Measurements from ENCODE around the gene PRDM15.

Gene PRDM15

GRCh38 chr21:41868062-41868710 lies 11.0 kb downstream of the PRDM15 start:
- Histone ChIP-seq H3K9ac (ENCODE audit: low read depth, low read length) (no peak overlapping the region), H3K36me3 (ENCODE audit: insufficient read depth, low read length) (no peaks in the 10 kb centered on the region), H3K4me1 (ENCODE audit: insufficient read depth, low read length) (peaks cover 8% of the 10 kb centered on the region; the same call in 1 of the 2 replicates), H3K9me3 (ENCODE audit: control insufficient read depth, insufficient read depth, low read length) (no peaks in the 10 kb centered on the region)

GRCh38 chr21:41867313-41867712 lies 11.8 kb downstream of the PRDM15 start:
- no peak overlapping the region for H3K9ac ChIP-seq (ENCODE audit: low read depth, low read length)
- no peaks in the 10 kb centered on the region for H3K9me3 ChIP-seq (ENCODE audit: control insufficient read depth, insufficient read depth, low read length)
- peaks cover 10% of the 10 kb centered on the region; the same call in 1 of the 2 replicates for H3K4me1 ChIP-seq (ENCODE audit: insufficient read depth, low read length)
- H3K36me3 ChIP-seq (ENCODE audit: insufficient read depth, low read length), result no peaks in the 10 kb centered on the region

GRCh38 chr21:41866274-41866809 lies 12.8 kb downstream of the PRDM15 start:
- H3K4me1 ChIP-seq (ENCODE audit: insufficient read depth, low read length), result peaks cover 15% of the 10 kb centered on the region; the same call in 1 of the 2 replicates
- H3K36me3 ChIP-seq (ENCODE audit: insufficient read depth, low read length), result no peaks in the 10 kb centered on the region
- H3K9me3 ChIP-seq (ENCODE audit: control insufficient read depth, insufficient read depth, low read length), result no peaks in the 10 kb centered on the region
- no peak overlapping the region for H3K9ac ChIP-seq (ENCODE audit: low read depth, low read length)

GRCh38 chr21:41865002-41865777 lies 14.0 kb downstream of the PRDM15 start:
- Histone ChIP-seq H3K36me3 (ENCODE audit: insufficient read depth, low read length) (no peaks in the 10 kb centered on the region), H3K4me1 (ENCODE audit: insufficient read depth, low read length) (peaks cover 14% of the 10 kb centered on the region; the same call in 1 of the 2 replicates), H3K9me3 (ENCODE audit: control insufficient read depth, insufficient read depth, low read length) (no peaks in the 10 kb centered on the region), H3K9ac (ENCODE audit: low read depth, low read length) (no peak overlapping the region; the same call in 1 of the 2 replicates)

- Histone ChIP-seq H3K36me3 (ENCODE audit: insufficient read depth, low read length) (no peaks in the 10 kb centered on the region), H3K4me1 (ENCODE audit: insufficient read depth, low read length) (peaks cover 14% of the 10 kb centered on the region; the same call in 1 of the 2 replicates), H3K9me3 (ENCODE audit: control insufficient read depth, insufficient read depth, low read length) (no peaks in the 10 kb centered on the region), H3K9ac (ENCODE audit: low read depth, low read length) (no peak overlapping the region; the same call in 1 of the 2 replicates)
These were observed 14.7 kb downstream of the PRDM15 start for GRCh38 chr21:41864311-41865001.

GRCh38 chr21:41863439-41863740 lies 15.8 kb downstream of the PRDM15 start:
- Histone ChIP-seq H3K36me3 (ENCODE audit: insufficient read depth, low read length) (no peaks in the 10 kb centered on the region), H3K4me1 (ENCODE audit: insufficient read depth, low read length) (peaks cover 14% of the 10 kb centered on the region; the same call in 1 of the 2 replicates), H3K9ac (ENCODE audit: low read depth, low read length) (no peak overlapping the region), H3K9me3 (ENCODE audit: control insufficient read depth, insufficient read depth, low read length) (no peaks in the 10 kb centered on the region)

- H3K36me3 ChIP-seq (ENCODE audit: insufficient read depth, low read length), result no peaks in the 10 kb centered on the region
- H3K4me1 ChIP-seq (ENCODE audit: insufficient read depth, low read length), result peaks cover 14% of the 10 kb centered on the region; the same call in 1 of the 2 replicates
- no peaks in the 10 kb centered on the region for H3K9me3 ChIP-seq (ENCODE audit: control insufficient read depth, insufficient read depth, low read length)
- H3K9ac ChIP-seq (ENCODE audit: low read depth, low read length), result no peak overlapping the region
These were observed 17.2 kb downstream of the PRDM15 start for GRCh38 chr21:41861987-41862386.

GRCh38 chr21:41861255-41861654 lies 17.9 kb downstream of the PRDM15 start:
- Histone ChIP-seq H3K9ac (ENCODE audit: low read depth, low read length) (no peak overlapping the region), H3K4me1 (ENCODE audit: insufficient read depth, low read length) (peaks cover 14% of the 10 kb centered on the region; the same call in 1 of the 2 replicates), H3K36me3 (ENCODE audit: insufficient read depth, low read length) (no peaks in the 10 kb centered on the region), H3K9me3 (ENCODE audit: control insufficient read depth, insufficient read depth, low read length) (no peaks in the 10 kb centered on the region)

GRCh38 chr21:41859297-41859980 lies 19.7 kb downstream of the PRDM15 start:
- no peaks in the 10 kb centered on the region for H3K36me3 ChIP-seq (ENCODE audit: insufficient read depth, low read length)
- H3K9me3 ChIP-seq (ENCODE audit: control insufficient read depth, insufficient read depth, low read length), result no peaks in the 10 kb centered on the region
- peaks cover 12% of the 10 kb centered on the region; the same call in 1 of the 2 replicates for H3K4me1 ChIP-seq (ENCODE audit: insufficient read depth, low read length)
- no peak overlapping the region for H3K9ac ChIP-seq (ENCODE audit: low read depth, low read length)

- H3K36me3 ChIP-seq (ENCODE audit: insufficient read depth, low read length), result no peaks in the 10 kb centered on the region; the same call in 1 of the 2 replicates
- H3K4me1 ChIP-seq (ENCODE audit: insufficient read depth, low read length), result peaks cover 9% of the 10 kb centered on the region; the same call in 1 of the 2 replicates
- H3K9me3 ChIP-seq (ENCODE audit: control insufficient read depth, insufficient read depth, low read length), result no peaks in the 10 kb centered on the region
- H3K9ac ChIP-seq (ENCODE audit: low read depth, low read length), result no peak overlapping the region
These were observed 20.5 kb downstream of the PRDM15 start for GRCh38 chr21:41858466-41859296.

- no peak overlapping the region for H3K9ac ChIP-seq (ENCODE audit: low read depth, low read length)
- H3K36me3 ChIP-seq (ENCODE audit: insufficient read depth, low read length), result no peaks in the 10 kb centered on the region; the same call in 1 of the 2 replicates
These were observed 21.3 kb downstream of the PRDM15 start for GRCh38 chr21:41857771-41858300.

GRCh38 chr21:41856572-41856971 lies 22.6 kb downstream of the PRDM15 start:
- Histone ChIP-seq H3K9ac (ENCODE audit: low read depth, low read length) (no peak overlapping the region), H3K36me3 (ENCODE audit: insufficient read depth, low read length) (no peaks in the 10 kb centered on the region; the same call in 1 of the 2 replicates), H3K9me3 (ENCODE audit: control insufficient read depth, insufficient read depth, low read length) (no peaks in the 10 kb centered on the region), H3K4me1 (ENCODE audit: insufficient read depth, low read length) (peaks cover under 1% of the 10 kb centered on the region; the same call in 1 of the 2 replicates)

More at GRCh38 chr21:41857771-41858300, 21.3 kb downstream of the PRDM15 start:
- Histone ChIP-seq H3K9me3 (ENCODE audit: control insufficient read depth, insufficient read depth, low read length) (no peaks in the 10 kb centered on the region), H3K4me1 (ENCODE audit: insufficient read depth, low read length) (peaks cover 9% of the 10 kb centered on the region; the same call in 1 of the 2 replicates)

Data from ES-I3 (cell line).